AG09319 (cell line): ENCODE results near the gene ANKRD17.
"Not testable (repeated sequence)": the region's sequence is repeated elsewhere in the genome, so short reads cannot be mapped to it uniquely, and the experiment has no call there.

Source experiments
- DNase-seq: peaks from one replicate; pipeline ENCODE4 v3.0.0-alpha.2; 2010; ENCODE audit warnings: low read depth; ENCODE audit errors: extremely low read depth
- TF ChIP-seq, protein P1 (sequence below): IDR thresholded peaks from 2 replicates; pipeline ENCODE4 v1.5.1; 2011; ENCODE audit warnings: low read depth, mild to moderate bottlenecking, inconsistent platforms, low read length, moderate library complexity

The ANKRD17 gene

DNA sequence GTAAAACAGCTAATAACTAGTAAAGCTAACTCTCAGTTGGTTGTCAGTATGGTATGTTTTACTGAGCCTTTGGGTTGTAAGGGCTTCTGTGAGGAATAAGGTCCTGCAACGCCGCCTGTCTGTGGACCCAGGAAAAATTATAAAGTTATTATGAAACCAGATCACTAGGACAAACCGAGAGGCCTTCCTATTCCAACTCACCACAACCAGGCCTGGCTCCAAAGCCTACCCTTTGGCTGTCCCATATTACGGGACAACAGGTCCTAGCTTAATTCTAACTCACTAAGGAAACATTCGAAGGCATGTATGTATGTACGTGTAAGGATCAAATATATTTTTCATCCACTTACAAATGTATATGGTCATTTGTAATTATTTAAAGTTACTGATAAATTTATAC is 1.4 kb downstream of the ANKRD17 start:
- peak; percentile 62 for DNase-seq
- TF ChIP-seq, protein P1, sequence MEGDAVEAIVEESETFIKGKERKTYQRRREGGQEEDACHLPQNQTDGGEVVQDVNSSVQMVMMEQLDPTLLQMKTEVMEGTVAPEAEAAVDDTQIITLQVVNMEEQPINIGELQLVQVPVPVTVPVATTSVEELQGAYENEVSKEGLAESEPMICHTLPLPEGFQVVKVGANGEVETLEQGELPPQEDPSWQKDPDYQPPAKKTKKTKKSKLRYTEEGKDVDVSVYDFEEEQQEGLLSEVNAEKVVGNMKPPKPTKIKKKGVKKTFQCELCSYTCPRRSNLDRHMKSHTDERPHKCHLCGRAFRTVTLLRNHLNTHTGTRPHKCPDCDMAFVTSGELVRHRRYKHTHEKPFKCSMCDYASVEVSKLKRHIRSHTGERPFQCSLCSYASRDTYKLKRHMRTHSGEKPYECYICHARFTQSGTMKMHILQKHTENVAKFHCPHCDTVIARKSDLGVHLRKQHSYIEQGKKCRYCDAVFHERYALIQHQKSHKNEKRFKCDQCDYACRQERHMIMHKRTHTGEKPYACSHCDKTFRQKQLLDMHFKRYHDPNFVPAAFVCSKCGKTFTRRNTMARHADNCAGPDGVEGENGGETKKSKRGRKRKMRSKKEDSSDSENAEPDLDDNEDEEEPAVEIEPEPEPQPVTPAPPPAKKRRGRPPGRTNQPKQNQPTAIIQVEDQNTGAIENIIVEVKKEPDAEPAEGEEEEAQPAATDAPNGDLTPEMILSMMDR, result peak; percentile 73

DNA sequence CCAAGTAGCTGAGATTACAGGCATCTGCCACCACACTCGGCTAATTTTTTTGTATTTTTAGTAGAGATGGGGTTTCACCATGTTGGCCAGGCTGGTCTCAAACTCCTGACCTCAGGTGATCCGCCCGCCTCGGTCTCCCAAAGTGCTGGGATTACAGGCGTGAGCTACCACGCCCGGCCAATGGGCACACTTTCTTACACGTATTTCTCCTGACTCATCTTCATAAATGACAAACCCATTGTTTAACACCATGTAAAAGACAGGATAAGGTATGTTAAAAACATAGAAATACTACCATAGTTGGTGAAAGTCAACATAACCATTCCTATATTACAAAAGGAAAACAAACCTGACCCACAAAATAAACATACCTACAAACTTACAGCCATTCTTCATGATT is 2.8 kb downstream of the ANKRD17 start:
- not testable (repeated sequence) for DNase-seq

DNA sequence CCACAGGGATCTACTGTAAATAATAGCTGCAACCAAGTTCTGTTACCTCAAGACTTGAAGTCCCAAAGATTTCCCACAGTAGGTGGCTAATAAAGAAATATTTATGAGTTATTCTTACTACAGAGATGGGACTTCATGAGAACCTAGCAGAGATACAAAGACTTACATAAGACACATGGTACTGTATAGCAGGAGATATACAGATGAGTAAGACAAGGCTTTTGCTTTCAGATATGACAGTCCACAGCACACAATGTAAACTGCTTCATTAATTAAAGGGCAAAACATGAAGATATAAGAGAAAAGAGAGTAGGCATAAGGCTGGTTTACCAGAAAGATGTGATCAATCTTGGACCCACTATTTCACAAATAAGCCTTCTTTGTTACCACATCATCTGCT is 6.6 kb downstream of the ANKRD17 start:
- TF ChIP-seq, protein P1, result no peak
- no peak for DNase-seq

DNA sequence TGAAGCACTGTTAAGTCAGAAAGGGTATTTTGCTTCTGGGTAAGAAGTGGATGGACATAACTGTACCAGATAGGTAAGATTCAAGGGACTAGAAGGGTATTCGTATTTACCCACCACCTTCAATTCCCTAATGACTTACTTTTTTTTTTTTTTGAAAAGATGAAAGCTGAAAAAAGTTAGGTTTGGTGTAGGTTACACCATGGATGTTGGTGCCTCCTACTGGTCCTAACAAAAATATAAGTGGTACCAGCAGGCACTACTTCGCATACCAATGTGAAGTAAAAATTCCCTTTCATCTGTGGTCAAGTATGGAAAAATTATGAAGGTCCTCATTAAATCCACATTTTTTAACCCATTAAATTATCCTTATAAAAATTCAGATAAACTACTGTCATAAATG is 7.2 kb downstream of the ANKRD17 start:
- no peak for DNase-seq
- TF ChIP-seq, protein P1, result no peak

DNA sequence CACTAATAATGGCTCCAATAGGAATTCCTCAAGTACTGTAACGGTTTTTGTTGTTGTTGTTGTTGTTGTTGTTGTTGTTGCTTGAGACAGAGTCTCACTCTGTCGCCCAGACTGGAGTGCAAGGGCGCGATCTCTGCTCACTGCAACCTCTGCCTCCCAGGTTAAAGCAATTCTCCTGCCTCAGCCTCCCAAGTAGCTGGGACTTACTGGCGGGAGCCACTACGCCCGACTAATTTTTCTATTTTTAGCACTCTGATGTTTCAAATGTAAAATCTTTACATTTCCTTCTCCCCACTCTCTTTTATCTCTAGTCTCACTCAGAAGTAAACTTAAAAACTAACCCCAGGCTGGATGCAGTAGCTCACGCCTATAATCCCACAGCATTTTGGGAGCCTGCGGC is 8.0 kb downstream of the ANKRD17 start:
- DNase-seq, result no peak
- TF ChIP-seq, protein P1, result no peak

DNA sequence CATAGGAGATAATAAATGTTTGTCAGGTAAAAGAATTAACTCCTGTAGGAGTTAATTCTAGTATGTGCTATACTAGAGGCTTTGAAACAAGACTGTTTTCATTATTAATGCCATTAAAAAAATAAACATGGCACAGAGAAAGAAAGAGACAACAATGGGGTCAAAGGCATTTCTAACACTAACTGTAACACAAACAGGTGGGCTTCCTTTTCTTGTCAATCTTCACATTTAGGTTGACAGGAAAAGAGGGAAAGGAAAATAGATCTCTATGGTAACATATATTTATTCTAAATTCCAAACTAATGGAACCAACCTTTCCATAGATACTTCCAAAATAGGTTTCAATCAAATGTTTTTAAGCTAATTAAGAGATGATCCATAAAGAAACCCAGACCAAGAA is 9.8 kb downstream of the ANKRD17 start:
- TF ChIP-seq, protein P1, result no peak
- no peak for DNase-seq

DNA sequence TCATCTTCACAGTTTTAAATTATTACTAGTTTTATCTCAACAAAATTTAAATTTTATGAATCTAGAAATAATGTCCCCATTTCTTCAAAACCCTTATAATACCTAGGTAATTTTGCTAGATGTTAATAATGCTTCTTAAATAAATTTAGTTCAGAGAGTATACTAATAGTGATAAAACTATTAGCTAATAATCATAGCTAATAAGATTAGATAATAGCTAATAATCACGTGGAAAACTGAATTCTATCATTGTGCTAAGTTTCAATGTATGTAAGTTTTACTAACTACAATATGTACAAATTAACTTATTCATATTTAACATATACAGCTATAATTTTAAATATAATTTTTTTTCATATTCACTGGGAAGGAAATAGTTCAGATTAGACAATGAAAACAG is 10.2 kb downstream of the ANKRD17 start:
- TF ChIP-seq, protein P1, result no peak
- DNase-seq, result no peak

GRCh38 chr4:73247100-73247499 is 11.5 kb downstream of the ANKRD17 start:
- DNase-seq, result no peak
- TF ChIP-seq, protein P1, result no peak
